Lung (tissue), 12 donors: ENCODE results near the gene ADGRG6. TPM values are rescaled to one million over a fixed set of nuclear protein-coding genes. Genes with fewer than 3 reads are reported as not detected.

ENCODE experiments used
- ATAC-seq: fragments of 200-7000 bp; cut with Tn5 transposase; one replicate; pipeline ENCODE4 v1.9.1; 2020; ENCODE audit warnings: moderate number of reproducible peaks; ENCODE audit not compliant: insufficient read depth, low FRiP score
- DNase-seq, 3 donors: peaks; one replicate each; pipeline ENCODE4 v3.0.0-alpha.2; 2013 to 2017
- H3K27ac ChIP-seq, 2 donors: one replicate each; pipeline ENCODE4 v1.5.1; 2013; ENCODE audit warnings: mild to moderate bottlenecking in 2 of 2, moderate library complexity in 2 of 2, control low read depth in 1 of 2, inconsistent platforms in 1 of 2, low read depth in 1 of 2, low read length in 1 of 2
- H3K27me3 ChIP-seq, 3 donors: one replicate each; pipeline ENCODE4 v1.5.1; 2013; ENCODE audit warnings: low read length in 2 of 3; ENCODE audit not compliant: control insufficient read depth in 3 of 3, insufficient read depth in 3 of 3
- H3K36me3 ChIP-seq, 4 donors: one replicate each; pipeline ENCODE4 v1.5.1; 2013; ENCODE audit warnings: low read length in 4 of 4, mild to moderate bottlenecking in 1 of 4, moderate library complexity in 1 of 4; ENCODE audit not compliant: control insufficient read depth in 4 of 4, insufficient read depth in 4 of 4
- H3K4me1 ChIP-seq, 5 donors: one replicate each; pipeline ENCODE4 v1.5.1; 2013; ENCODE audit warnings: low read length in 5 of 5, mild to moderate bottlenecking in 2 of 5, moderate library complexity in 1 of 5; ENCODE audit not compliant: control insufficient read depth in 5 of 5, insufficient read depth in 5 of 5
- H3K4me3 ChIP-seq: one replicate; pipeline ENCODE4 v1.5.1; 2013; ENCODE audit warnings: mild to moderate bottlenecking, control low read depth, moderate library complexity
- H3K9ac ChIP-seq, 2 donors: one replicate each; pipeline ENCODE4 v1.5.1; 2013; ENCODE audit warnings: low read length in 2 of 2, control low read depth in 1 of 2; ENCODE audit not compliant: insufficient read depth in 1 of 2
- H3K9me3 ChIP-seq, 4 donors: one replicate each; pipeline ENCODE4 v1.5.1; 2013; ENCODE audit warnings: low read length in 3 of 4, mild to moderate bottlenecking in 1 of 4, moderate library complexity in 1 of 4; ENCODE audit not compliant: control insufficient read depth in 4 of 4, insufficient read depth in 3 of 4
- CTCF ChIP-seq: IDR thresholded peaks from 2 replicates; pipeline ENCODE4 v1.5.1; 2012; ENCODE audit warnings: mild to moderate bottlenecking; ENCODE audit errors: control extremely low read depth, extremely low read depth
- whole genome bisulfite sequencing, 2 donors: extraction: QIAGEN DNeasy Blood & Tissue Kit; methylation state at CpG; one replicate each; pipeline ENCODE4 v1.1.7; 2013; 5-methylcytosine and 5-hydroxymethylcytosine counted together
- polyA plus RNA-seq, 2 donors: library from polyadenylated mRNA; stranded (reverse); fragments of 200-250 nt; gene quantifications; one replicate each; pipeline ENCODE4 v1.2.1, GENCODE V29; 2013
- total RNA-seq, 2 donors: library from RNA; depleted of rRNA in 1 of 2; stranded (reverse); fragments of >200 nt in 1 of 2; gene quantifications; one replicate each; pipeline ENCODE4 v1.2.1, GENCODE V29; 2014 to 2021
- donor health status: control.
- donor health status: control.
- donor health status: Bipolar disorder and iron deficiency.
- donor health status: healthy.
- donor health status: DM: yes; HTN: yes; CAD: no.

ADGRG6 gene
- total and polyA plus RNA-seq, 4 donors: 6.4 to 177 (median 12.9) TPM

- 93 to 94% methylated on average over 6 of the region's 6 CpGs for WGBS, 2 donors
- DNase-seq: no peak
- H3K4me1 ChIP-seq: no peaks in the 10 kb centered on the region
- no peak overlapping the region for H3K9ac ChIP-seq
- no peak for ATAC-seq
- no peaks in the 10 kb centered on the region for H3K9me3 ChIP-seq
- no peaks in the 10 kb centered on the region for H3K27me3 ChIP-seq
- H3K4me3 ChIP-seq: no peak overlapping the region
- H3K27ac ChIP-seq: no peak overlapping the region
- no peak for TF ChIP-seq CTCF
- H3K36me3 ChIP-seq: no peaks in the 10 kb centered on the region
Observed at GRCh38 chr6:142258305-142258704, 43.5 kb upstream of the ADGRG6 start.

- 96 to 98% methylated on average over 8 of the region's 8 CpGs for WGBS, 2 donors
- no peak overlapping the region for H3K9ac ChIP-seq
- ATAC-seq: no peak
- no peaks in the 10 kb centered on the region for H3K27me3 ChIP-seq
- no peak overlapping the region for H3K4me3 ChIP-seq
- H3K36me3 ChIP-seq: no peaks in the 10 kb centered on the region
- no peak overlapping the region for H3K27ac ChIP-seq
- no peak for TF ChIP-seq CTCF
- no peaks in the 10 kb centered on the region for H3K9me3 ChIP-seq
- no peak for DNase-seq
- H3K4me1 ChIP-seq: no peaks in the 10 kb centered on the region
Observed at GRCh38 chr6:142258757-142259156, 43.0 kb upstream of the ADGRG6 start.

- TF ChIP-seq CTCF: no peak
- H3K9ac ChIP-seq: no peak overlapping the region
- no peak for ATAC-seq
- DNase-seq: no peak
- H3K9me3 ChIP-seq: no peaks in the 10 kb centered on the region
- no peaks in the 10 kb centered on the region for H3K27me3 ChIP-seq
- no peak overlapping the region for H3K27ac ChIP-seq
- no peak overlapping the region for H3K4me3 ChIP-seq
- 85 to 95% methylated on average over 3 of the region's 3 CpGs for WGBS, 2 donors
- no peaks in the 10 kb centered on the region for H3K4me1 ChIP-seq
- H3K36me3 ChIP-seq: no peaks in the 10 kb centered on the region
Observed at GRCh38 chr6:142260748-142261147, 41.1 kb upstream of the ADGRG6 start.

- no peak for DNase-seq
- H3K4me1 ChIP-seq: no peaks in the 10 kb centered on the region
Observed at GRCh38 chr6:142262231-142262630, 39.6 kb upstream of the ADGRG6 start.

More at GRCh38 chr6:142262231-142262630, 39.6 kb upstream of the ADGRG6 start:
- Histone ChIP-seq H3K36me3 (no peaks in the 10 kb centered on the region), H3K27ac (no peak overlapping the region), H3K27me3 (no peaks in the 10 kb centered on the region), H3K9ac (no peak overlapping the region), H3K4me3 (no peak overlapping the region), H3K9me3 (no peaks in the 10 kb centered on the region)
- no peak for TF ChIP-seq CTCF
- ATAC-seq: no peak
